K562 (cell line): Measurements from ENCODE around the gene CCDC33. TPM values are rescaled to one million over a fixed set of nuclear protein-coding genes. Genes with fewer than 3 reads are reported as not detected.
A peak's percentile ranks its signal among the peaks of the same experiment; 100 is the strongest.

Source experiments
- ATAC-seq: fragments of 200-7000 bp; cut with Tn5 transposase; 3 replicates; pipeline ENCODE4 v1.9.1; 2020; ENCODE audit warnings: moderate library complexity
- BruUV-seq: library from RNA; stranded (reverse); fragments of 400-500 nt; replicated peaks from 2 replicates; lab custom pipeline; 2021; lab: Mats Ljungman, UMichigan
- CTCF ChIA-PET: fragments of 300-600 bp; formaldehyde crosslinking; extraction: SDS; loops from one replicate; lab custom pipeline; 2021; ENCODE audit warnings: low intra/inter-chr PET ratio; lab: Yijun Ruan, JAX
- POLR2A ChIA-PET: fragments of 300-600, 350-650 bp; sonication (Branson Sonifier 250); formaldehyde crosslinking; extraction: SDS; loops from one replicate; lab custom pipeline; 2021; ENCODE audit warnings: antibody characterized with exemption, inconsistent platforms; lab: Yijun Ruan, JAX
- DNase-seq, 4 experiments: peaks; one replicate each; pipeline versions ENCODE4 v3.0.0 to v3.0.0-alpha.2; 2011 to 2018; ENCODE audit warnings: low spot score in 3 of 4, mixed read lengths in 3 of 4; ENCODE audit errors: extremely low read depth in 1 of 4
- FAIRE-seq: peaks from 2 replicates; lab custom pipeline; 2011; peaks lifted over from hg19 to GRCh38; lab: Jason Lieb, UNC
- H2AFZ ChIP-seq: 2 replicates; pipeline ENCODE4 v1.6.0; 2011; ENCODE audit warnings: low read depth, low read length, control low read depth, inconsistent platforms
- H3K27ac ChIP-seq: fragments of 200-600 bp; 3 replicates; pipeline ENCODE4 v1.8.0; 2011; ENCODE audit warnings: low read depth, mild to moderate bottlenecking, control low read depth, inconsistent platforms, low read length, moderate library complexity, mixed read lengths; ENCODE audit errors: extremely low read depth
- H3K27me3 ChIP-seq, 2 experiments: fragments of 300-600 bp in 1 of 2; 2 replicates in 1 of 2; 3 replicates in 1 of 2; pipeline versions ENCODE4 v1.6.0 to v1.8.0; 2011; ENCODE audit warnings: inconsistent platforms in 2 of 2, low read length in 2 of 2, mild to moderate bottlenecking in 1 of 2, mixed read lengths in 1 of 2, moderate library complexity in 1 of 2; ENCODE audit not compliant: control insufficient read depth in 2 of 2, insufficient read depth in 2 of 2
- H3K36me3 ChIP-seq: fragments of 300-600 bp; 3 replicates; pipeline ENCODE4 v1.8.0; 2011; ENCODE audit warnings: mild to moderate bottlenecking, low read length, inconsistent platforms; ENCODE audit not compliant: control insufficient read depth, insufficient read depth
- H3K4me1 ChIP-seq, 2 experiments: fragments of 200-600 bp in 1 of 2; replicated peaks in 1 of 2; 2 replicates in 1 of 2; 3 replicates in 1 of 2; pipeline versions ENCODE4 v1.5.1 to v1.8.0; 2011; ENCODE audit warnings: inconsistent platforms in 2 of 2, low read length in 2 of 2, mild to moderate bottlenecking in 1 of 2, mixed read lengths in 1 of 2, moderate library complexity in 1 of 2; ENCODE audit not compliant: control insufficient read depth in 2 of 2, insufficient read depth in 2 of 2
- H3K4me2 ChIP-seq: 2 replicates; pipeline ENCODE4 v1.6.1; 2011; ENCODE audit warnings: low read length, control low read depth, inconsistent platforms, mixed read lengths; ENCODE audit not compliant: insufficient read depth
- H3K4me3 ChIP-seq: fragments of 200-600 bp; sonication (generic), shearing (Covaris generic); 2 replicates; pipeline ENCODE4 v1.5.1; 2016; ENCODE audit warnings: control low read depth, inconsistent platforms
- H3K79me2 ChIP-seq: fragments of 200-600 bp; 3 replicates; pipeline ENCODE4 v1.8.0; 2011; ENCODE audit warnings: low read length, inconsistent platforms; ENCODE audit not compliant: control insufficient read depth, insufficient read depth
- H3K9ac ChIP-seq, 2 experiments: 2 replicates each; pipeline versions ENCODE4 v1.6.0 to v1.6.1; 2011; ENCODE audit warnings: low read depth in 2 of 2, low read length in 2 of 2, control low read depth in 1 of 2, inconsistent platforms in 1 of 2, mild to moderate bottlenecking in 1 of 2, mixed read lengths in 1 of 2; ENCODE audit not compliant: insufficient read depth in 1 of 2
- H3K9me1 ChIP-seq: one replicate; pipeline ENCODE4 v1.6.0; 2011; ENCODE audit warnings: inconsistent platforms, mild to moderate bottlenecking, low read length, moderate library complexity; ENCODE audit not compliant: control insufficient read depth, insufficient read depth
- H3K9me3 ChIP-seq: replicated peaks from 2 replicates; pipeline ENCODE4 v1.5.1; 2011; ENCODE audit warnings: low read depth, low read length, inconsistent platforms; ENCODE audit not compliant: control insufficient read depth, insufficient read depth
- H4K20me1 ChIP-seq: replicated peaks from 2 replicates; pipeline ENCODE4 v1.6.1; 2011; ENCODE audit warnings: low read length, inconsistent platforms, mixed read lengths; ENCODE audit not compliant: control insufficient read depth, insufficient read depth
- CBFA2T2 ChIP-seq: fragments of 450-650 bp; conservative IDR thresholded peaks from 2 replicates; pipeline ENCODE4 v1.6.1; 2017; ENCODE audit warnings: mild to moderate bottlenecking
- CBX2 ChIP-seq: fragments of 200-600 bp; sonication (generic); IDR thresholded peaks from one replicate; pipeline ENCODE4 v1.6.1; 2012; ENCODE audit warnings: mild to moderate bottlenecking, low read length, inconsistent platforms; ENCODE audit not compliant: insufficient read depth, poor library complexity, severe bottlenecking
- DDX20 ChIP-seq: fragments of 450-650 bp; IDR thresholded peaks from 2 replicates; pipeline ENCODE4 v1.6.1; 2016; ENCODE audit warnings: missing genetic modification characterization, low read depth, mild to moderate bottlenecking, missing compliant biosample characterization, moderate library complexity
- DLX4 ChIP-seq: fragments of 250-450 bp; sonication (Bioruptor Pico); IDR thresholded peaks from 2 replicates; pipeline ENCODE4 v1.6.1; 2021; ENCODE audit warnings: mild to moderate bottlenecking
- E2F4 ChIP-seq: sonication (generic); formaldehyde crosslinking; IDR thresholded peaks from 2 replicates; pipeline ENCODE4 v1.8.0; 2022; ENCODE audit warnings: mild to moderate bottlenecking, low read depth, missing genetic modification reagents
- EGR1 ChIP-seq: fragments of 450-650 bp; conservative IDR thresholded peaks from 2 replicates; pipeline ENCODE4 v1.6.1; 2017; ENCODE audit warnings: mild to moderate bottlenecking
- ELF4 ChIP-seq: fragments of 450-650 bp; formaldehyde crosslinking; IDR thresholded peaks from 2 replicates; pipeline ENCODE4 v1.4.0; 2022; ENCODE audit warnings: missing genetic modification characterization
- ETS2 ChIP-seq: IDR thresholded peaks from 2 replicates; pipeline ENCODE4 v1.6.1; 2016; ENCODE audit warnings: borderline replicate concordance, missing genetic modification characterization, mild to moderate bottlenecking, moderate library complexity, missing compliant biosample characterization; ENCODE audit not compliant: poor library complexity, severe bottlenecking
- ETV1 ChIP-seq: fragments of 450-650 bp; conservative IDR thresholded peaks from 2 replicates; pipeline ENCODE4 v1.6.1; 2016; ENCODE audit warnings: missing genetic modification characterization, control low read depth, low read depth, missing compliant biosample characterization
- HDGF ChIP-seq: fragments of 450-650 bp; IDR thresholded peaks from 2 replicates; pipeline ENCODE4 v1.6.1; 2016
- NELFE ChIP-seq: IDR thresholded peaks from 2 replicates; pipeline ENCODE4 v1.6.1; 2011; ENCODE audit warnings: mild to moderate bottlenecking; ENCODE audit not compliant: insufficient read depth, insufficient read length
- NFXL1 ChIP-seq: fragments of 450-650 bp; formaldehyde crosslinking; IDR thresholded peaks from 2 replicates; pipeline ENCODE4 v1.4.0; 2021; ENCODE audit warnings: mild to moderate bottlenecking
- PCBP1 ChIP-seq: fragments of 200-400 bp; formaldehyde crosslinking; IDR thresholded peaks from 2 replicates; pipeline ENCODE4 v1.6.1; 2018; ENCODE audit warnings: mild to moderate bottlenecking, low read depth, low read length; ENCODE audit not compliant: poor library complexity, severe bottlenecking
- PRMT5 ChIP-seq: sonication (generic); formaldehyde crosslinking; IDR thresholded peaks from 2 replicates; pipeline ENCODE4 v1.5.0; 2020; ENCODE audit warnings: missing genetic modification reagents
- RFX1 ChIP-seq: fragments of 450-650 bp; IDR thresholded peaks from 2 replicates; pipeline ENCODE4 v1.6.1; 2016; ENCODE audit warnings: mild to moderate bottlenecking, moderate library complexity
- SIX5 ChIP-seq, 2 experiments: IDR thresholded peaks; 2 replicates each; pipeline ENCODE4 v1.6.1; 2011; ENCODE audit warnings: low read length in 2 of 2, borderline replicate concordance in 1 of 2, low read depth in 1 of 2, mild to moderate bottlenecking in 1 of 2, moderate library complexity in 1 of 2; ENCODE audit not compliant: insufficient read depth in 1 of 2
- TAF1 ChIP-seq: IDR thresholded peaks from 2 replicates; pipeline ENCODE4 v1.6.1; 2011; ENCODE audit warnings: mild to moderate bottlenecking, low read length, moderate library complexity; ENCODE audit not compliant: insufficient read depth, control insufficient read depth, severe bottlenecking; ENCODE audit errors: extremely low read depth
- TRIM24 ChIP-seq, 2 experiments: fragments of 450-650 bp; IDR thresholded peaks; 2 replicates each; pipeline ENCODE4 v1.6.1; 2016
- ZNF174 ChIP-seq: fragments of 250-450 bp; sonication (Bioruptor Pico); IDR thresholded peaks from 2 replicates; pipeline ENCODE4 v1.4.0; 2020; ENCODE audit warnings: mild to moderate bottlenecking
- ZNF3 ChIP-seq: fragments of 250-450 bp; sonication (Bioruptor Pico); IDR thresholded peaks from 2 replicates; pipeline ENCODE4 v1.5.0; 2021; ENCODE audit warnings: mild to moderate bottlenecking, moderate library complexity
- ZNF507 ChIP-seq: conservative IDR thresholded peaks from 2 replicates; pipeline ENCODE4 v1.6.1; 2017; ENCODE audit warnings: missing genetic modification characterization, missing compliant biosample characterization
- ZNF586 ChIP-seq: fragments of 450-650 bp; formaldehyde crosslinking; conservative IDR thresholded peaks from 2 replicates; pipeline ENCODE4 v1.4.0; 2020; ENCODE audit warnings: mild to moderate bottlenecking, moderate library complexity
- ZNF589 ChIP-seq: fragments of 200-800 bp; sonication (Bioruptor generic); IDR thresholded peaks from 2 replicates; pipeline ENCODE4 v1.6.1; 2016; ENCODE audit warnings: low read depth, missing genetic modification characterization, missing compliant biosample characterization
- ZNF695 ChIP-seq: fragments of 450-650 bp; formaldehyde crosslinking; IDR thresholded peaks from 2 replicates; pipeline ENCODE4 v1.4.0; 2020; ENCODE audit warnings: mild to moderate bottlenecking, moderate library complexity
- ZNF699 ChIP-seq: fragments of 250-450 bp; sonication (Bioruptor Pico); IDR thresholded peaks from 2 replicates; pipeline ENCODE4 v1.8.0; 2021; ENCODE audit warnings: mild to moderate bottlenecking, moderate library complexity; ENCODE audit not compliant: insufficient replicate concordance
- WGBS: fragments of 100-300 bp; shearing (Covaris generic); methylation state at CpG from one replicate; pipeline ENCODE4 v1.1.6; 2016; ENCODE audit warnings: low coverage, mixed read lengths; ENCODE audit not compliant: insufficient coverage; ENCODE audit errors: missing lambda C conversion rate; 5-methylcytosine and 5-hydroxymethylcytosine counted together
- in situ Hi-C: fragments of 300-500 bp; cut with MboI; formaldehyde crosslinking; loops from 4 replicates; pipeline ENCODE4 v1.15.0; 2018; ENCODE audit warnings: inconsistent platforms, mixed read lengths
- intact Hi-C: fragments of 100-400 bp; cut with micrococcal nuclease; formaldehyde crosslinking; loops from 2 replicates; pipeline ENCODE4 v1.14.2; 2022
- polyA plus RNA-seq, 8 experiments: library from polyadenylated mRNA; depleted of rRNA in 4 of 8; stranded (reverse) in 5 of 8; unstranded in 3 of 8; fragments of >200 nt; fragmentation: Nextera tagmentation in 2 of 8; fragmentation: Illumina TruSeq in 1 of 8; extraction: Ambion mirVana in 2 of 8; extraction: Trizol in 1 of 8; gene quantifications; 2 replicates each; pipeline versions ENCODE4 v1.2.1 to v1.2.3, GENCODE V29; 2011 to 2014; ENCODE audit warnings: inconsistent platforms in 1 of 8, missing spikeins in 1 of 8
- total RNA-seq, 7 experiments: library from RNA; depleted of rRNA in 6 of 7; stranded (reverse); fragments of >200 nt in 6 of 7; fragmentation: Illumina TruSeq in 2 of 7; extraction: Trizol in 2 of 7; gene quantifications; 2 replicates each; pipeline versions ENCODE4 v1.2.1 to v1.2.3, GENCODE V29; 2011 to 2021; ENCODE audit warnings: low replicate concordance in 1 of 7

CCDC33 gene
- total and polyA plus RNA-seq, 9 of the 15 experiments (the other 6 are each of a cell fraction or from before 2014, with no cell fraction given) = 0.08 to 1.1 (median 0.15) TPM; not detected in 4

DNA sequence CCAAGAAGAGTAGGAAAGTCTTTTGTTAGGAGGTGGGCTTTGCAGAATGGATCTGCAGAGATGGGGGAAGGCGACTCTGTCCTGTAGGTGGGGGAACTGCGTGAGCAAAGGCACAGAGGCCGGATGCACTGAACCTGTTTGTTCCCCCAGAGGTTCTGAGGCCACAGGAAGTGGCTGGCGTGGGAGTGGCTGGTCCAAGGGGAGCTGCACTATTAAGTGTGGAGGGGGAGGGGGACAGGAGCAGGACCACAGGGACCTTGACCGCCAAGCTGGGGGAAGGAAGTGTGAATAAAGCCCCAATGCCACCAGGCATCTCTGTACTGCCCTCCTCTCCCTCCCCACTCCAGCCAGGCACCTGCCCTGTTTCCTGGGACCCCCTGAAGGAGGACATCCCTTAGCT is 79.5 kb downstream of the CCDC33 start (continued):
- no peak for TF ChIP-seq ETS2
- no peak for TF ChIP-seq DDX20
- no peak for TF ChIP-seq ELF4 (CRISPR knock-in tag)
- TF ChIP-seq TRIM24 (IDR thresholded peaks at IDR 0.05) = no peak
- peak; percentile 51 for TF ChIP-seq EGR1
- TF ChIP-seq PRMT5 (CRISPR knock-in tag) = no peak
- TF ChIP-seq CBX2 = no peak
- no peak for TF ChIP-seq E2F4
- TF ChIP-seq ZNF507 (tag) = no peak
- peak; percentile 87 for TF ChIP-seq ETV1 (tag)

DNA sequence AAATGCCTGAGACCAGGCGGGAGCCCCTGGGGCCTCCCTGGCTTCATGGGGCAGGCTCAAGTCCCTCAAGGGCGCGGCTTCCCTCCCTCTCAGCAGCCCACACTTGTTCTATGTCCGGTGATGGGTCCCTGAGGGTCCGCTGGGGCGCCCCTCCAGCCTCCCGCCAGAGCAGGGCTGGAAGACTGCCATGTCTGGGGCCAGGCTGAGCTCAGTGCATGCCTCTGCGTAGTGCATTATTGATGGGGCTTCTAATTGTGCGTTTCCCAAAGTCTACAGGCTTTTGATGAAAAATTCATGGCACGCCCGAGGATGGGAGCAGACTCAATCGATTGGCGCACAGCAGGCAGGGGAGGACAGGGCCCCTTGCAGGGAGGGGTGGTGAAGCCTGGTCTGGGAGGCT is 80.0 kb downstream of the CCDC33 start:
- no peaks in the 10 kb centered on the region for H3K9me3 ChIP-seq
- TF ChIP-seq TAF1 (no peak), ZNF589 (no peak), ZNF3 (no peak), NELFE (no peak), HDGF (no peak), ZNF174 (CRISPR knock-in tag) (no peak), DLX4 (no peak), ZNF699 (CRISPR knock-in tag) (no peak), ZNF586 (no peak), RFX1 (no peak), NFXL1 (CRISPR knock-in tag) (no peak), SIX5 (IDR thresholded peaks at IDR 0.05; ENCODE audit: borderline replicate concordance in 1 of 2, insufficient read depth in 1 of 2, low read depth in 1 of 2, low read length in 2 of 2) (no peak), CBFA2T2 (no peak), PCBP1 (no peak), ZNF695 (CRISPR knock-in tag) (no peak)

More for the DNA sequence above, 80.0 kb downstream of the CCDC33 start:
- Histone ChIP-seq H2AFZ (no peak overlapping the region), H3K9me1 (no peaks in the 10 kb centered on the region), H3K4me1 (peaks cover 24 to 33% of the 10 kb centered on the region in 2 experiments), H3K27me3 (no peaks in the 10 kb centered on the region), H3K4me2 (no peak overlapping the region), H3K36me3 (no peaks in the 10 kb centered on the region), H3K9ac (no peak overlapping the region), H3K27ac (no peak overlapping the region), H3K4me3 (no peak overlapping the region), H4K20me1 (no peaks in the 10 kb centered on the region), H3K79me2 (no peaks in the 10 kb centered on the region)
- WGBS = 43% methylated on average over 9 of the region's 13 CpGs
- FAIRE-seq (no peak), DNase-seq (no peak), ATAC-seq (no peak)
- ChIA-PET CTCF (no interaction called here), POLR2A (interaction anchor here (1.7 kb wide), 1 partner anchor 83 kb away, joined by 4 read pairs; no protein-coding TSS in a partner anchor)
- BruUV-seq = no TSS peak
- in situ Hi-C loops (no loop called here), intact Hi-C loops (no loop called here)
